ENCODE measurements around the gene SPZ1.
"Not testable (repeated sequence)": the region's sequence is repeated elsewhere in the genome, so short reads cannot be mapped to it uniquely, and the experiment has no call there.

The SPZ1 gene

DNA sequence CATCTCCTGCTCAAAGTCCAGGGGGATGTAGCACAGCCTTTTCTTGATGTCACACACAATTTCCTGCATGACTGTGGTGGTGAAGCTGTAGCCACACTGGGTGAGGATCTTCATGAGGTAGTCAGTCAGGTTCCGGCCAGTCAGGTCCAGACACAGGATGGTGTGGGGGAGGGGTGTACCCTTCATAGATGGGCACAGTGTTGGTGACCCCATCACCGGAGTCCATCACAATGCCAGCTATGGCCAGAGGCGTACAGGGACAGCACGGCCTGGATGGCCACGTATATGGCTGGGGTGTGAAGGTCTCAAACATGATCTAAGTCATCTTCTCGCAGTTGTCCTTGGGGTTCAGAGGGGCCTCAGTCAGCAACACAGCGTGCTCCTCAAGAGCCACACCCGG lies 19.7 kb upstream of the SPZ1 start:
- no peaks in the 10 kb centered on the region for H3K9me3 ChIP-seq (ENCODE audit: insufficient read depth, low read depth, low read length)
- H3K27ac ChIP-seq (ENCODE audit: low read length): no peak overlapping the region
- H3K4me3 ChIP-seq (ENCODE audit: low read length): no peak overlapping the region
- no peaks in the 10 kb centered on the region for H3K4me1 ChIP-seq (ENCODE audit: insufficient read depth, low read length)
- no peaks in the 10 kb centered on the region for H3K27me3 ChIP-seq (ENCODE audit: insufficient read depth, low read length)
- H3K9ac ChIP-seq (ENCODE audit: low read depth, low read length): no peak overlapping the region
- H3K36me3 ChIP-seq (ENCODE audit: insufficient read depth, low read depth, low read length): no peaks in the 10 kb centered on the region

DNA sequence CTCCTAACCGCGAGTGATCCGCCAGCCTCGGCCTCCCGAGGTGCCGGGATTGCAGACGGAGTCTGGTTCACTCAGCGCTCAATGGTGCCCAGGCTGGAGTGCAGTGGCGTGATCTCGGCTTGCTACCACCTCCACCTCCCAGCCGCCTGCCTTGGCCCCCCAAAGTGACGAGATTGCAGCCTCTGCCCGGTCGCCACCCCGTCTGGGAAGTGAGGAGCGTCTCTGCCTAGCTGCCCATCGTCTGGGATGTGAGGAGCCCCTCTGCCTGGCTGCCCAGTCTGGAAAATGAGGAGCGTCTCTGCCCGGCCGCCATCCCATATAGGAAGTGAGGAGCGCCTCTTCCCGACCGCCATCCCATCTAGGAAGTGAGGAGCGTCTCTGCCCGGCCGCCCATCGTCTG lies 19.0 kb upstream of the SPZ1 start:
- H3K4me1 ChIP-seq (ENCODE audit: insufficient read depth, low read length); H3K9me3 ChIP-seq (ENCODE audit: insufficient read depth, low read depth, low read length); H3K9ac ChIP-seq (ENCODE audit: low read depth, low read length); H3K27ac ChIP-seq (ENCODE audit: low read length); H3K4me3 ChIP-seq (ENCODE audit: low read length); H3K36me3 ChIP-seq (ENCODE audit: insufficient read depth, low read depth, low read length); H3K27me3 ChIP-seq (ENCODE audit: insufficient read depth, low read length): not testable (repeated sequence)

DNA sequence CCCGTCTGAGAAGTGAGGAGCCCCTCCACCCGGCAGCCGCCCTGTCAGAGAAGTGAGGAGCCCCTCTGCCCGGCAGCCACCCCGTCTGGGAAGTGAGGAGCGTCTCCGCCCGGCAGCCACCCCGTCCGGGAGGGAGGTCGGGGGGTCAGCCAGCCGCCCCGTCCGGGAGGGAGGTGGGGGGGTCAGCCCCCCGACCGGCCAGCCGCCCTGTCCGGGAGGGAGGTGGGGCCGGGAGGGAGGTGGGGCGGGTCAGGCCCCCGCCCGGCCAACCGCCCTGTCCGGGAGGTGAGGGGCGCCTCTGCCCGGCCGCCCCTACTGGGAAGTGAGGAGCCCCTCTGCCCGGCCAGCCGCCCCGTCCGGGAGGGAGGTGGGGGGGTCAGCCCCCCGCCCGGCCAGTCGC lies 18.5 kb upstream of the SPZ1 start:
- not testable (repeated sequence) for H3K27me3 ChIP-seq (ENCODE audit: insufficient read depth, low read length); H3K9me3 ChIP-seq (ENCODE audit: insufficient read depth, low read depth, low read length); H3K4me1 ChIP-seq (ENCODE audit: insufficient read depth, low read length); H3K4me3 ChIP-seq (ENCODE audit: low read length); H3K27ac ChIP-seq (ENCODE audit: low read length); H3K36me3 ChIP-seq (ENCODE audit: insufficient read depth, low read depth, low read length); H3K9ac ChIP-seq (ENCODE audit: low read depth, low read length)

DNA sequence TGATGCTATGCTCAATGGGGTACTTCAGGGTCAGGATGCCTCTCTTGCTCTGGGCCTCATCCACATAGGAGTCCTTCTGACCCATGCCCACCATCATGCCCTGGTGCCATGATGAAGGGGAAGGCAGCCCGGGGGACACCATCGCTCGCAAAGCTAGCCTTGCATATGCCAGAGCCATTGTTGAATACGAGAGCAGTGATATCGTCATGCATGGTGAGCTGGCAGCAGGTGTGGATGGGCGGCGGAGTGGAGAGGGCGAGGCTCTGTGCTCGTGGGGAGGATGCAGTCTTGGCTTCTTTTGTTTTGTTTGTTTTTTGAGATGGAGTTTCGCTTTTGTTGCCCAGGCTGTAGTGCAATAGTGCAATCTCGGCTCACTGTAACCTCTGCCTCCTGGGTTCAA lies 17.2 kb upstream of the SPZ1 start:
- Histone ChIP-seq H3K36me3 (ENCODE audit: insufficient read depth, low read depth, low read length) (no peaks in the 10 kb centered on the region), H3K27ac (ENCODE audit: low read length) (no peak overlapping the region), H3K9me3 (ENCODE audit: insufficient read depth, low read depth, low read length) (no peaks in the 10 kb centered on the region), H3K9ac (ENCODE audit: low read depth, low read length) (no peak overlapping the region), H3K27me3 (ENCODE audit: insufficient read depth, low read length) (no peaks in the 10 kb centered on the region), H3K4me1 (ENCODE audit: insufficient read depth, low read length) (no peaks in the 10 kb centered on the region), H3K4me3 (ENCODE audit: low read length) (no peak overlapping the region)

DNA sequence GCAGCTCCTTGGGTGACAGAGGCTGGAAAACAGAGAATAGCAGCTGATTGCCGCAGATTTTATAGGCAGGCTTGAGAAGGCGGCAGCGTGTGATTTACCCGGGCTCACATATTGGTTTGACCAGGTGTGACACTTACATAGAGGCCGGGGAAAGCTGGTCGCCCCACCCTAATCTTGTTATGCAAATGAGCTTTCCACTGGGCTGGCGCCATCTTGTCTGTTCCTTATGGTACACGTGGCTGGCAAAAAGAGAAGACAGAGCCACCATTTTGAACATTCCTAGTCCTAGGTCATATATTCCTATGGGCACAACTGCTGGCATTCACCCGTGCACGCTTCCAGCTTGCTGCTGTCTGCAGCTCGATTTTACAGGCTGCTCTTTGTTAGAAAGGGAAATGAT lies 11.3 kb upstream of the SPZ1 start:
- Histone ChIP-seq H3K27ac (ENCODE audit: low read length) (no peak overlapping the region), H3K9ac (ENCODE audit: low read depth, low read length) (no peak overlapping the region), H3K36me3 (ENCODE audit: insufficient read depth, low read depth, low read length) (no peaks in the 10 kb centered on the region), H3K9me3 (ENCODE audit: insufficient read depth, low read depth, low read length) (peaks cover 10% of the 10 kb centered on the region; the same call in 1 of the 2 replicates), H3K4me1 (ENCODE audit: insufficient read depth, low read length) (no peaks in the 10 kb centered on the region), H3K27me3 (ENCODE audit: insufficient read depth, low read length) (no peaks in the 10 kb centered on the region), H3K4me3 (ENCODE audit: low read length) (no peak overlapping the region)

DNA sequence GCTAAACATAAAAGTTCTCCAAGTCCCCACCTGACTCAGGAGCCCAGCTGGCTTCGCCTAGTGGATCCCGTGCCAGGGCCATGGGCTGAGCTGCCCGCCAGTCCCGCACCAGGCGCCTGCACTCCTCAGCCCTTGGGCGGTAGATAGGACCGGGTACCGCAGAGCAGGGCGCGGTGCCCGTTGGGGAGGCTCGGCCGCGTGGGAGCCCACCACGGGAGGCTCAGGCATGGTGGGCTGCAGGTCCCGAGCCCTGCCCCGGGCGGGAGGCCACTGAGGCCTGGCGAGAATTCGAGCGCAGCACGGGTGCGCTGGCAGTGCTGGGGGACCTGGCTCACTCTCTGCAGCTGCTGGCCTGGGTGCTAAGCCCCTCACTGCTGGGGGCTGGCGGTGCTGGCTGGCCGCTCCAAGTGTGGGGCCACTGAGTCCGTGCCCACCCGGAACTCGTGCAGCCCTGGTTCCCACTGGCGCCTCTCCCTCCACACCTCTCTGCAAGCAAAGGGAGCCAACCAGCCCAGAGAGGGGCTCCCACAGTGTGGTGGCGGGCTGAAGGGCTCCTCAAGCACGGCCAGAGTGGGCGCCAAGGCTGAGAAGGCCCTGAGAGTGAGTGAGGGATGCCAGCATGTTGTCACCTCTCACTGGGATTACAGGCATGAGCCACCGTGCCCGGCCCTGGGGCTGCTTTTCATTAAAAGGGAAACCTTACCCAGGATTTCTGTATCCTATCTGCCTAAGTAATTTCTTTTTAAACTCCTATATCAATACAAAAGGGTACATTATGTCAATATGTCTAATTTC lies 9.7 kb upstream of the SPZ1 start:
- no peaks in the 10 kb centered on the region for H3K4me1 ChIP-seq (ENCODE audit: insufficient read depth, low read length)
- H3K9me3 ChIP-seq (ENCODE audit: insufficient read depth, low read depth, low read length): peaks cover 10% of the 10 kb centered on the region; the same call in 1 of the 2 replicates
- H3K36me3 ChIP-seq (ENCODE audit: insufficient read depth, low read depth, low read length): no peaks in the 10 kb centered on the region
- no peak overlapping the region for H3K4me3 ChIP-seq (ENCODE audit: low read length)
- no peak overlapping the region for H3K27ac ChIP-seq (ENCODE audit: low read length)
- H3K9ac ChIP-seq (ENCODE audit: low read depth, low read length): no peak overlapping the region
- no peaks in the 10 kb centered on the region for H3K27me3 ChIP-seq (ENCODE audit: insufficient read depth, low read length)

DNA sequence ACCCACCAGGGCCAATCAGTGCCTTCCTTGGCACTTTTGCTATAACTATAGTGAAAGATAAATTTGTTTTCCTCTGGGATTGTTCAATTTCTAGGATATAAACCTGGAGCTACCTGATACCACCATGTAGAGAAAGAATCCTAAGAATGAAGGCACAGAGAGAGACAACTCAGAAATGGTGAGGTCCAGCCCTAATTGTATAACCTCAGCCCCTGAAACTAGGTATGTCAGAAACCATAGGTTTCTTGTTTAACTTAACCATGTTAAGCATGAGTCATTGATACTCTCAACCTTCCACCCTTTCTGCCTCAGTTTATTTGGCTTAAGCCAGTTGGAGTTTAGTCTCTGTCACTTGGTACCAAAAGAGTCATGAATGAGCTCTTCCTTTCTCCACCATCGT lies 4.6 kb upstream of the SPZ1 start:
- Histone ChIP-seq H3K27ac (ENCODE audit: low read length) (no peak overlapping the region), H3K27me3 (ENCODE audit: insufficient read depth, low read length) (no peaks in the 10 kb centered on the region), H3K4me1 (ENCODE audit: insufficient read depth, low read length) (no peaks in the 10 kb centered on the region), H3K9me3 (ENCODE audit: insufficient read depth, low read depth, low read length) (peaks cover 9% of the 10 kb centered on the region; the same call in 1 of the 2 replicates), H3K4me3 (ENCODE audit: low read length) (no peak overlapping the region), H3K9ac (ENCODE audit: low read depth, low read length) (no peak overlapping the region), H3K36me3 (ENCODE audit: insufficient read depth, low read depth, low read length) (no peaks in the 10 kb centered on the region)

DNA sequence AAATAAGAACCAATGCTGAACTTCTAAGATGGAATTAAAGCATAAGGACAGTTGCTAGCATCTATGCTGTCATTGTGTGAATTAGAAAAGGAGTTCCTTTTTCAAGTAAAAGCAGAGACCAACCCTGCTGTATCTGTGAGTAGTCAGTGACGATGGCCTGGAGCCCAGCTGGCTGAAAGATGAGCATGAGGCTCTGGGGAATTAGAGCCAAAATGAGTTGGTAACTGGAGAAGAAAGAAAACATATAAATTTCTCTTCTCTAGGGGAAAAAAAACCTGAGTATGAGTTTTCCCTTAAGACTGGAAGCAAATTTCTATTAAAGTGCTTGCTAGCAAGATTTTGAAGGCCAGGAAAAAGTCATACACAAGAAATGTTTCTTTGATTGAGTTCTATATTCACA lies 1.6 kb upstream of the SPZ1 start:
- Histone ChIP-seq H3K36me3 (ENCODE audit: insufficient read depth, low read depth, low read length) (no peaks in the 10 kb centered on the region), H3K4me1 (ENCODE audit: insufficient read depth, low read length) (no peaks in the 10 kb centered on the region), H3K27me3 (ENCODE audit: insufficient read depth, low read length) (no peaks in the 10 kb centered on the region), H3K27ac (ENCODE audit: low read length) (no peak overlapping the region), H3K4me3 (ENCODE audit: low read length) (no peak overlapping the region), H3K9ac (ENCODE audit: low read depth, low read length) (no peak overlapping the region), H3K9me3 (ENCODE audit: insufficient read depth, low read depth, low read length) (no peaks in the 10 kb centered on the region)

DNA sequence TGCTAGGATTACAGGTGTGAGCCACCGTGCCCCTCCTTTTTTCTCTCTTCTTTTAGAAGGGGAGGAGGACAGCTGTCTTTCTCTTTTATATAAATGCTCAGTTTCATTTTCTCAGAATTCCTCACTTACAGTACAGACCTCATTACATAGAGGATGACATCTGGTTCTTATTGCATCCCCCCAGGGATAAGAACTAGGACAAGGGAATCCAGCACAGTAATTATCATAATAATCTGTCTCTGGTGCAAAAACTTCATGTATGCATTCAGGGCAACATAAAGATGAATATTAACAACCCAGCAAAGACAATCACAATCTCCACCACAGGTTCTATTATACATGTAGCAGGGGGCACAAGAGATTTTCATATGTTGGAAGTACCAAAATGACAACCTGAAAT lies 5.1 kb downstream of the SPZ1 start:
- no peaks in the 10 kb centered on the region for H3K36me3 ChIP-seq (ENCODE audit: insufficient read depth, low read depth, low read length)
- no peak overlapping the region for H3K4me3 ChIP-seq (ENCODE audit: low read length)
- no peak overlapping the region for H3K9ac ChIP-seq (ENCODE audit: low read depth, low read length)
- no peaks in the 10 kb centered on the region for H3K9me3 ChIP-seq (ENCODE audit: insufficient read depth, low read depth, low read length)
- no peaks in the 10 kb centered on the region for H3K27me3 ChIP-seq (ENCODE audit: insufficient read depth, low read length)
- H3K4me1 ChIP-seq (ENCODE audit: insufficient read depth, low read length): no peaks in the 10 kb centered on the region
- no peak overlapping the region for H3K27ac ChIP-seq (ENCODE audit: low read length)

DNA sequence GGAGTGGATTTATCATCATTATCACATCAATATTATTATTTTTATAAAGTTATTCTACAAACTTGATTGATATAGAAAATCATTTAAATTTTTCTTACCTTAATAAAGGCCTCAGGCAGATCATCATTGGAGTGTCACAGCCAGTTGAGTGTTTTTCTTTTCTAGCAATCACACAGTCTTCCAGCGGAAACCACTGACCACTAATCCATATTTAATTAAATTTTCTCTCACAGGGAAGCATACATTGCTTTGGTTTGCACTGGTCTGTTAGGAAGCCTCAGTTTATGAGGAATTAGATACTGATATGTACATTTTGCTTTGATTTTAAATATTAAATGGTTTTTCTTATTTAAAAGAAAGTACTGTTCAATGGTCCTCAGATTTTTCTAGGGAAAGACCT lies 6.7 kb downstream of the SPZ1 start:
- Histone ChIP-seq H3K36me3 (ENCODE audit: insufficient read depth, low read depth, low read length) (no peaks in the 10 kb centered on the region), H3K4me1 (ENCODE audit: insufficient read depth, low read length) (no peaks in the 10 kb centered on the region), H3K4me3 (ENCODE audit: low read length) (no peak overlapping the region), H3K9me3 (ENCODE audit: insufficient read depth, low read depth, low read length) (no peaks in the 10 kb centered on the region), H3K27ac (ENCODE audit: low read length) (no peak overlapping the region), H3K27me3 (ENCODE audit: insufficient read depth, low read length) (no peaks in the 10 kb centered on the region), H3K9ac (ENCODE audit: low read depth, low read length) (no peak overlapping the region)

DNA sequence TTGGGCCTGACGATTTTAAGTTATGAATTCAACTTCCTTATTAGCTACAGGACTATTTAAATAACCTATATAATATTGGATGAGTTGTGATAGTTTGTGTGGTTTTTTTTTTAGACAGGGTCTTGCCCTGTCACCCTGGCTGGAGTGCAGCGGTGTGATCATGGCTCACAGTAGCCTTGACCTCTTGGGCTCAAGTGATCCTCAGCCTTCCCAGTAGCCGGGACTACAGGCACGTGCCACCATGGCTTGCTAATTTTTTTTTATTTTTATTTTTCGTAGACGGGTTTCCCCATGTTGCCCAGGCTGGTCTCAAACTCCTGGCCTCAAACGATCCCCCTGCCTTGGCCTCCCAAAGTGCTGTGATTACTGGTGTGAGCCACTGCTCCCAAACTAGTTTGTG lies 17.6 kb downstream of the SPZ1 start:
- no peak overlapping the region for H3K4me3 ChIP-seq (ENCODE audit: low read length)

DNA sequence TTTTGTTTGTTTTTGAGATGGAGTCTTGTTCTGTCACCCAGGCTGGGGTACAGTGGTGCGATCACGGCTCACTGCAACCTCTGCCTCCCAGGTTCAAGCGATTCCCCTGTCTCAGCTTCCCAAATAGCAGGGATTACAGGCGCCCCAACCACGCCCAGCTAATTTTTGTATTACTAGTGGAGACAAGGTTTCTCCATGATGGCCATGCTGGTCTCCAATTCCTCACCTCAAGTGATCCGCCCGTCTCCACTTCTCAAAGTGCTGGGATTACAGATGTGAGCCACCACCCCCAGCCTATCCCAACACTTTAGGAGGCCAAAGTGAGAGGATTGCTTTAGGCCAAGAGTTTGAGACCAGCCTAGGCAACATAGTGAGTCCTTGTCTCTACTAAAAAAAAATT lies 19.3 kb downstream of the SPZ1 start:
- H3K27ac ChIP-seq (ENCODE audit: low read length): no peak overlapping the region
- no peaks in the 10 kb centered on the region for H3K27me3 ChIP-seq (ENCODE audit: insufficient read depth, low read length)
- no peak overlapping the region for H3K9ac ChIP-seq (ENCODE audit: low read depth, low read length)
- no peaks in the 10 kb centered on the region for H3K9me3 ChIP-seq (ENCODE audit: insufficient read depth, low read depth, low read length)
- H3K36me3 ChIP-seq (ENCODE audit: insufficient read depth, low read depth, low read length): no peaks in the 10 kb centered on the region
- no peak overlapping the region for H3K4me3 ChIP-seq (ENCODE audit: low read length)
- H3K4me1 ChIP-seq (ENCODE audit: insufficient read depth, low read length): no peaks in the 10 kb centered on the region

More for the DNA sequence above, 17.6 kb downstream of the SPZ1 start:
- Histone ChIP-seq H3K4me1 (ENCODE audit: insufficient read depth, low read length) (no peaks in the 10 kb centered on the region), H3K27ac (ENCODE audit: low read length) (no peak overlapping the region), H3K36me3 (ENCODE audit: insufficient read depth, low read depth, low read length) (no peaks in the 10 kb centered on the region), H3K9ac (ENCODE audit: low read depth, low read length) (no peak overlapping the region), H3K27me3 (ENCODE audit: insufficient read depth, low read length) (no peaks in the 10 kb centered on the region), H3K9me3 (ENCODE audit: insufficient read depth, low read depth, low read length) (no peaks in the 10 kb centered on the region)
